ENCODE data around the gene SLC22A23. TPM values are rescaled to one million over a fixed set of nuclear protein-coding genes. Genes with fewer than 3 reads are reported as not detected.
"Not testable (repeated sequence)": the region's sequence is repeated elsewhere in the genome, so short reads cannot be mapped to it uniquely, and the experiment has no call there.

The SLC22A23 gene
- total RNA-seq, 1 experiment from 2014 or later, result 8.2 TPM

DNA sequence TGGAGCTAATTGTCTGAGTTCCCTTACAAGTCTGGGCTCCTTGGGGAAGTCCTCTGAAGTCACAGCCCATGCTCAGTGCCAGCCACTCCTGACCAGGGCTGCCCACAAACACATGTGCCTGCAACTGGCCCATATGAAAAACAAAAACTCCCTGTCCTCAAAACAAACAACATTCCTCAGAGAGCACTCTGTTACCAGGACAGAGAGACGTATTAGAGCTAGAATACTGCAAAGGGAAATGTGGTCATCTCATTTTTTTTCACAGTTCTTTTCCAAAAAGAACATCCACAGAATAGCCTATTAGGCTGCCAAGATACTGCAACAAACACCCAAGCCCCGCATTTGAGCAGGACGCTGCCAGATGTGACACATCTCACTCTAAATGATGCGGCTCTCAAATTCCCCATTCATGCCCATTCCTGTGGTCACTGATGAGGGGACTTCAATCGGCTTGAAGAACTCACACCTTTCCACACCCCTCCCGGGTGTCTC, 71.1 kb downstream of the SLC22A23 start:
- no peak for DNase-seq (ENCODE audit: low spot score)

- DNase-seq (ENCODE audit: low spot score), result not testable (repeated sequence)
Observed at GRCh38 chr6:3385181-3385580, 71.7 kb downstream of the SLC22A23 start.

DNA sequence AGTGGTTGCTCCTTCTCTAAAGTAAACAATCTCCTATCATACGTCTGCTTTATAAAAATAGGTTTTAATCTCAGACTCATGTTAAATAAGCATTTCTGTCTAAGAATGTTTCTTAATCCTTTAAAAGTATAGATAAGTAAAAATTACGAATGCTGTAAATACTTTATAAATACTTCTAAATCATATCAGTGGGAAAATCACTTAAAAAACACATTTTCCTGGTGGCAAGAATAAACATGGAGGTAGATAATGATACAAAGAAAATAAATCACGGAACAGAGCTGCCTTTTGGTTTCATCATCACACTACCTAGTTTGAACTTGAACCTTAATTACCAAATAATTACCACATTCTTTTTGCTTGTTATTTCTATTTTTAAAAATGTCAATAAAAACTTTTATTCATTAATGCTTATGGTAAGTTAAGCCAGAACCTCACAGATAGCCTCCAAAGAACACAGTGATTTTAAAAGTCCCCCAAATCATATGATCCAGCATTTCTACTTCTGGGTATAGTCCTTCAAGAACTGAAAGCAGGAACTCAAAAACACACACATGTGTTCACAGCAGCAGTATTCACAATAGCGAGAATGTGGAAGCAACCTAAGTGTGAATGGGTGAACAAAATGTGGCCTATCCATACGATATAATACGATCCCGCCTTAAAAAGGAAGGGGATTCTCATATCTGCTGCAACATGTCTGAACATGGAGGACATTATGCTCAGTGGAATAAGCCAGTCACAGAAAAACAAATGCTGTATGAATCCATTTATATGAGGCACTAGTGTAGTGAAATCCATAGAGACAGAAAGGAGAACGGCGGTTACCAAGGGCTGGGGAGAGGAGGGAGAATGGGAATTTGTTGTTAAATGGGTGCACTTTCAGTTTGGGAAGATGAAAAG, 72.4 kb downstream of the SLC22A23 start:
- DNase-seq (ENCODE audit: low spot score), result no peak

DNA sequence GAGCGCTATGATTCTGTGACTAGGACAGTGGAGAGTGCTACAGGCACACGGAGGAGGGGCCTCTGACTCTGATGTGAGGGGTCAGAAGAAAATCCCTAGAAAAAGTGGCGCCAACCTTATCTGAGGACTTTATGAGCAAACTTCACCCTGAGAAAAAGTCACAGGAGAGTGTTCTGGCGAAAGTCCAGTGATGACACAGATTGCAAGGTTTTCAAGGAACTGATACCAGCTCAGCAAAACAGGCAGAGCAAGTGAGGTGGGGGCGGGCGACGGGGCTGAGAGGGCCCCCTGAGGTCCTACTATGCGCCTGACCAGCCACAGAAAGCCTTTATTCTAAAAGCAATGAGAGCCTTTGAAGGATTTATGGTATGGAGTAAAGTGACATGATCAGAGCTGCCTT, 73.3 kb downstream of the SLC22A23 start:
- peak; percentile 87 for DNase-seq (ENCODE audit: low spot score)

- peak; percentile 83 for DNase-seq (ENCODE audit: low spot score)
Observed at GRCh38 chr6:3382326-3383279, 74.2 kb downstream of the SLC22A23 start.

GRCh38 chr6:3381233-3381921, 75.5 kb downstream of the SLC22A23 start:
- no peak for DNase-seq (ENCODE audit: low spot score)

DNA sequence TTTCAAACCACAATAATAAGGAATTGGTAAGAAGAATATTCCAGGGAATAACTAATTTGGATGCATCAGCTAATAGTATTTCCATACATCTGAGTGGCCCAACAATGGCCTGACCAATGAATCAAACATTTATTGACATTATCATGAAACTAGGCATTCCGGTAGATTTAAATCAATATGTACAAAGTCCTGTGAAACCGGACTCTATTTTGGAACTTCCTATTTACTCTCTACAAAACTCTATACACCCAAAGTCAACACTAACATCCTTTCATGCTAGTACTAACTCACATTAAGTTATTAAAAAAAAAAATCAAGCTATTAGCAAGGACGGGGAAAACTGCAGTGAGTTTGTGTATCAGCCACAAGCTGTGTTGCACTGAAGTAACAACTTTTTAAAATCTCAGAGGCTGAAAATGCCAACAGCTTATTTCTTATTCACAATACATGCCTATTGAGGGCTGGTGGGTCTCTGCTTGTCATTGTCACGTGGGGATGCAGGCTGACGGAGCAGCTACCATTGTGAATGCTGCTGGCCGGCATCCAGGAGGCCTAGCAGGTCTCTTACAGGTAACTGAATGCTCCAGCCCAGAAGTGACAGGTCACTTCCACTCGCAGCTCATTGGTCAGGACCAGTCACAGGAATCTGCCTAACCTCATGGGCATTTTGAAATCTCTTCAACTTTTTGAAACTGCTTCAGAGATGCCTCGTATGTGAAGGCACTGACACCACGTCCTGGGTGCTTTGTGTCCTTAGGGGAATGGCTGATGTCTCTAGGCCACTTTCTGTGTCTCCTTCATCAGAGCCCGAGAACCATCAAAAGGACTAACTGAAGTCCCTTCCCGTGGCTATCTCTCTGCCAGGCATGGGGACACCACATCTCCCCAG, 76.3 kb downstream of the SLC22A23 start:
- no peak for DNase-seq (ENCODE audit: low spot score)

DNA sequence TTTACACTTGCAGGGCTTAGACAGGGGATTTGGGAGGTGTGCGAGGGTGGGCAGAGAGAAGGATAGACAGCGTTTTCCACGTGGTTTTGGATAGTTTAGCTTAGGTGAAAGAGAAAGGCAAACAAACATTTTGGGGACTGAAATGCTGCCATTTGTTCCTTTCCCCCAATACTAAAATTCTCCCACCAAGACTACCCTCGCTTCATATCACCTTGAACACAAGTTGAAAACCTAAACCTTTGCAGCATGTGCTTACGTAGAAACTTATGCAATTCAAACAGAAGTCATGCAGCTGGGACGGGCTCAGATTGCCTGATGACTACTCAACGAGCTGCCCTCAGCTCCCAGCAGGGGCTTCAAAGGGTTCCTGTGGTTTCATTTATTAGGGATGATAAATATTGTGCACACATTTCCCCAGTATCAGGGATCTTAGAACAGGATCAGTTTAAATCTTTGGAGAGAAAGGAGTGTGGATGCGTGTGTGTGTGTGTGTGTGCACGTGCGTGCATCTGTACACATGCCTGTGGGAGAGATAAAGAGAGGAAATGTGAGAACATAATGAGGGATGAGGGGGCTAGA, 77.3 kb downstream of the SLC22A23 start:
- DNase-seq (ENCODE audit: low spot score), result no peak

DNA sequence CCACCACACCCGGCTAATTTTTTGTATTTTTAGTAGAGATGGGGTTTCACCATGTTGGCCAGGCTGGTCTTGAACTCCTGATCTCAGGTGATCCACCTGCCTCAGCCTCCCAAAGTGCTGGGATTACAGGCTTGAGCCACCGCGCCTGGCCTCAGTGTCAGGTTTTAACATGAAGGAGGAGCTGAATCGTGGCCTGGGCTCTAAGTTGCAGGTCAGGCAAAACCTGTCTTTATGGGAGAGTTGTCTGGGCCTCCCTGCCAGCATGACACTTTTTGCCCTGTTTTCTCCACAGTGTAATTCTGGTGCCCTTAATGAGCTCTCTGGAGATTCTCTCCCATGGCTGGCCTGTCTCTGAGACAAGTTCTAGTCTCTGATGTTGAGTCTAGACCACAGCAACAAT, 78.0 kb downstream of the SLC22A23 start:
- not testable (repeated sequence) for DNase-seq (ENCODE audit: low spot score)

- DNase-seq (ENCODE audit: low spot score), result not testable (repeated sequence)
Observed at GRCh38 chr6:3378398-3378782, 78.5 kb downstream of the SLC22A23 start.

- no peak for DNase-seq (ENCODE audit: low spot score)
Observed at GRCh38 chr6:3377536-3378397, 79.1 kb downstream of the SLC22A23 start.

- no peak for DNase-seq (ENCODE audit: low spot score)
Observed at GRCh38 chr6:3376893-3377535, 79.8 kb downstream of the SLC22A23 start.

- DNase-seq (ENCODE audit: low spot score), result no peak
Observed at GRCh38 chr6:3376064-3376463, 80.8 kb downstream of the SLC22A23 start.

DNA sequence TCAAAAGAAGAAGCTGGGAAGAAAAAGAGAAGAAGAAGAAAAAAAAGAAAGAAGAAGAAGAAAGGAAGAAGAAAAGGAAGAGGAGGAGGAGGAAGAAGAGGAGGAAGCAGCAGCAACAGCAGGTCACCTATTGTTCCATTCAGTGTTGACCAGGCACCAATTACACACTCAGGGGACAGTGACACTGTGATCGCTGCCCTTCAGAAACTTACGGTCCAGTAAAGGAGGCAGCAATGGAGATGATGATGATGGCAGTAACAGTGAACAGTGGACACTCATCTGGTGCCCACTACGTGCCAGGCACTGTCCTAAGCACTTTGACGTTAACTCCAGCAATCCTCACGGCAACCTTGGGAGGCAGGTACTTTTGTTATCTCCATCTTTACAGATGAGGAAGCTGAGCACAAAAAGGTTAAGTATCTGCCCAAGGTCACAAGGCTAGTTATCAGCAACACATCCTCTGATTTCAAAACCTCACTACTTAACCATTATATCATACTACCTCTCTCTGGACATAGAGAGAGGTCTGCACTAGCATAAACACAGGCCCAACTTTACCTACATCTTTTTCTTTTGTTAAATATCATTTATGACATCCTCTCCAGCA, 83.2 kb downstream of the SLC22A23 start:
- no peak for DNase-seq (ENCODE audit: low spot score)

- no peak for DNase-seq (ENCODE audit: low spot score)
Observed at GRCh38 chr6:3372912-3373554, 83.8 kb downstream of the SLC22A23 start.

GRCh38 chr6:3372184-3372846, 84.5 kb downstream of the SLC22A23 start:
- no peak for DNase-seq (ENCODE audit: low spot score)

DNA sequence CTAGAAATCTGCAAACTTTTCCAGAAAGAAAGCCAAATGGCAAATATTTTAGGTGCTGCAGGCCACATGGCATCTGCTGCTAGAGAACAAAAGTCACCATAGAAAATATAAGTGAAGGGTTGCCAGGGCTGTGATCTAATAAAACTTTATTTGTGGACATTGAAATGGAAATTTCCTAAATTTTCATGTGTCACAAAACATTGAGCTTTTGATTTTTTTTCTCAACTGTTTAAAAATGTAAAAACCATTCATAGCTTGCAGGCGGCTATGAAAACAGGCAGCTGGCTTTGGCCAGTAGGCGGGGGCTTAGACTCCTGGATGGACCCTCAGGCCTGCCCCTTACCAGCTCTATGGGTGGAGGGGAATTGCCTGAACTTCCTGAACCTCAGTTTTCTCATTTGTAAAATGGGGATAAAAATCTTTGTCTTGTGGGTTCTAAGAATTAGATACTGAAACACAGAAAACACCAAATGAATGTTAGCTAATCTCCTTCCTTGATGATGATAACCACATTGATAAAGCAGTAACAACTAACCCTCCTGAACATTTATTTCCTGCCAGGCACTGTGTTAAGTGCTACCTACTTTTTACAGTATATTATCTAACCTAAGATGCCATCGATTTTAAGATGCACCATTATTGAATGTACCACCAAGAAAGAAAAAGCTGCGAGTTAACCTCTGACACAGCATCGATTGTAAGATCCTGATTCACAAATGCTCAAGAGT, 85.5 kb downstream of the SLC22A23 start:
- no peak for DNase-seq (ENCODE audit: low spot score)

Measured in A172 (cell line).